Stimulated activated CD8-positive, alpha-beta memory T cell treated with anti-CD3 and anti-CD28 coated beads, Interleukin-2, amount 100 ng/mL, for 48 hours (primary cell): ENCODE results near the gene CACNG5.

Experiments used
- DNase-seq, 2 donors: peaks; one replicate each; pipeline ENCODE4 v3.0.0-alpha.2; 2020; ENCODE audit warnings: low read depth in 2 of 2

CACNG5 gene, protein sequence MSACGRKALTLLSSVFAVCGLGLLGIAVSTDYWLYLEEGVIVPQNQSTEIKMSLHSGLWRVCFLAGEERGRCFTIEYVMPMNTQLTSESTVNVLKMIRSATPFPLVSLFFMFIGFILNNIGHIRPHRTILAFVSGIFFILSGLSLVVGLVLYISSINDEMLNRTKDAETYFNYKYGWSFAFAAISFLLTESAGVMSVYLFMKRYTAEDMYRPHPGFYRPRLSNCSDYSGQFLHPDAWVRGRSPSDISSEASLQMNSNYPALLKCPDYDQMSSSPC

DNA sequence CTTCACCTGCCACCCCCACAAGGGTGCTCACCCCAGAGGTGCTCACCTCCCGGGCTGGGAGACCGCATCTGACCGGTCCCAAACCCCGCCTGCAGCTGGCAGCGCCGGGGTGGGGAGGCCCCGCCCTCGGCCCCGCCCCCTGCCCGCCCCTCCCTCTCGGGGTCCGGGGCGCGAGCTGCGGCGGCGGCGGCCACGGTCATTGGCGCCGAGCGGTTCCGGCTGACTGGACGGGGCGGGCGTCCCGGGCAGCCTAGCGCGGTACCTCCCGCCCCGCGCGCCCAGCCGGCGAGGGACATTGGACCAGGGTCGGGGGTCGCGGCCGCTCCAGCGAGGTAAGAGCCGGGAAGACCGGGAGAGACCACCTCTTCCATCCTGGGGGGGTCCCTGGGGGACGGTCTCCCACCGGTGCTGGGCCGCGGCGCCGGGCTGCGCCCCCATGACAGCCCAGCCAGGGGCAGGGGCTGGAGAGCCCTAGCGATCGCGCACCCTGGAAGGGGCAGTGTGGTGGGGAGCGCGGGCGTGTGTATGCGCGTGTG is at the start of gene CACNG5:
Gene CACNG5, plus strand, starts transcription at position 199 of the 536 bp plus-strand sequence. CDS start 42,216 bp downstream, outside the sequence.
- DNase-seq: no peak

DNA sequence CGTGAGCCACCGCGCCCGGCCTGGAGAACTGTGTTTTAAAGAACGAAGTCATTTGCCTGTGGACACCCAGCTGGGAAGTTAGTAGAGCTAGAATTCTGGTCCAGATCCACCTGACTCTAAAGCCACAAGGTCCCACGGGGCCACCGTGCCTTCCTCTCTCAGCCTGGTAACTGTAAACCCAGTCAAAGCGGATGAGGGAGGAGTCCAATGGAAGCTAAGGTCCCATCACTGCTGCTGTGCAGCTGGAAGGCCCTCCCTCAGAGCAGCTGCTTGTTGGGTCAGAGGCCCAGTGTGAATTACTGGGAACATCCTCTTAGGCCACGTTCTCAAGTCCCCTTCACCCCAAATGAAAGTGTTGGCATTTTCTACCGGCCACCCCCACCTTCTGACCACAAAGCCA is 48.8 kb upstream of the CACNG5 start:
- DNase-seq: no peak

DNA sequence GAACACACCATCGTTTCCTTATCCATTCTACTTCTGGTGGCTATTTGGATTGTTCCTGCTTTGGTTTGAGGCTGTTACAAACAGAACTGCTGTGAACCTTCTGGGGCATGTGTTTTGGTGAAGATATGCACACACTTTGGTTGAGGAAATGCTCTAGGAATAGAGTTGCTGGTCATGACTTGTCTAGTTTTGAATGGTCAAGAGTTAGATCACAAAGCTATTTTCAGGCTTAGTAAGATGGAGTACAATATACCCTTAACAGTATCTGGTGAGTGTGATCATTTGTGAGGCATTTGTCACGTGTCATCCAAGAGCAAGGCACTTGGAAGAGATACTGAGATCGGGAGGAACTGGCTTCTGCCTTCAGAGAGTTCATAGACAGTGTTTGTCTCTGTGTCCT is 47.0 kb upstream of the CACNG5 start:
- DNase-seq: no peak

DNA sequence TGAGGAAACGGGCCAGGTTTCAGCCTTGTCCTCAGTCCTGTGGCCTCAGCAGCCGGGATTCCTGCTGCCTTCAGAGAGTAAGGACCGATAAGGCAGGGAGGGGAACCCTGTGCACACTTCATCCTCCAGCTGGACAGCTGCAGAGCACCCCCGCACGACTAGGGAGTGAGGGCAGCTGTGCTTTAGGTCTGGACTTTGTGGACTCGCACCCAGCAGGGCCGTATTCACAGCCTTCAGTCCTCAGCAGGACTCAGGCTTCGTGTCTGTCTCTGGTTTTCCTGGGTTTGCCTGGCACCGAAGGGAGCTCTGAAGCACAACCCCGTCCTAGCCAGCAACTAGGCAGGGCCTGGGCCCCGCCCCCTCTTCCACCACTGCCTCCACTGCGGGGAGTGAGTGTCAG is 45.8 kb upstream of the CACNG5 start:
- DNase-seq: no peak

DNA sequence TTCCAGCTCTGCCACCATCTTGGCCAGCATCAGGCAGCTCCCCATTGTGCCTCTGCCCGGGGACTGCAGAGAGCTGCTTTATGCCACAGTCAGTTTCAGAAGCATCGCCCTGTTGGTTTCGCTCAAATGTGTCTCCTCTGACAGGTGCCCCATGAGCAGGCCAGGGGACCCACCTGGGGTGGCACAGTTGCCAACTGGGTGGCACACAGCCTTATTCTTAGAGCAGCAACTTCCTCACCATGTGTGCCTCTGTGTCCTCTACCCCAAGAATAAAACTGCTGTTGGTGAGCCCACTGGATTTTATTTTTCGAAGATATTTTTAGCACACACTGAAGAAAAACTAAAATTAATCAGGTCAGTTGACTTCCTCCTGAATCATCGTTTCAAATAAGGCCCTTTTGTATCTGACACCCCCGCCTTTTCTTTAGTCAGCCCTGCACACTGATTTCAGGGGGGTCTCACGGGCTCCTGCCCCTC is 44.9 kb upstream of the CACNG5 start:
- DNase-seq: no peak

DNA sequence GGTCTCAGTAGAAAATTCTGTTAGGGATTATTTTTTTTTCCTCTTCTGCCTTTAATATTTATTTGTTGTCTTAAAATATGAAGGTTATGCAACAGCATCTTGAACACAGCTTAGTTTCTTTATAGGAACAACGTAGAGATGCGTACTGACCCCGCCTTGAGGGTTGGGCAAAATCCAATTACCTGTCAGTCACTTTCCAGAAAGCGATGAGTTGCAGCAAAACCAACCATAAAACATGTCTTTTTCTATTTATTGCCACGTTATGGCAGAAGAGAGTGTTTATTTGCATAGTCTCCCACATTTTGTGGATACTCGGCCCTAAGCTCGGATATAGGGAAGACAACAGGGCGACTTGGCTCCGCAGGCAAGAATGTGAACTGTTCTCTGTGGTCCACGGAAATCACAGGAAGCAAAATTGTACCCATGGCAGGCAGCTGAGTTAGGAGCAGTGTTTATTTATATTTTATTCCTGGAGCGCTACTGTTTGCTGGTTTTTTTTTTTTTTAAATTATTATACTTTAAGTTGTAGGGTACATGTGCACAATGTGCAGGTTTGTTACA is 44.3 kb upstream of the CACNG5 start:
- no peak for DNase-seq

DNA sequence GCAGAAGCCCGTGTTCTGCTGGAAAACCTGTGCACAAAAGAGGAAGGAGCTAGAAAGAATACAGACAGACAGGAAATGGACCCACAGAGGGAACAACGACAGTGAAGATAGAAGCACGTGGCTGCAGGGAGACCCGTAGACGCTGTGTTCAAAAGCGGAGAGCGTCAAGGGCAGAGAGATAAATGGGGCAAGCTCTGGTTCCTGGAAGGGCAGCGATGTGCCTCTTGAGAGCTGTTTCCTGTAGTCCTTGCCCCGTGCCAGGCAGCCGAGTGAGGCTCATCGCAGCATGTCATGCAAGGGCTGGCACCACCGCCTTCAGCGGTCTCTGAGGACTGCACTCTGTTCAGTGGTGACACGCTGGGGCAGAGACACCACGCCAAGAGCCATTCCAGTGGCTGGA is 43.6 kb upstream of the CACNG5 start:
- DNase-seq: no peak

DNA sequence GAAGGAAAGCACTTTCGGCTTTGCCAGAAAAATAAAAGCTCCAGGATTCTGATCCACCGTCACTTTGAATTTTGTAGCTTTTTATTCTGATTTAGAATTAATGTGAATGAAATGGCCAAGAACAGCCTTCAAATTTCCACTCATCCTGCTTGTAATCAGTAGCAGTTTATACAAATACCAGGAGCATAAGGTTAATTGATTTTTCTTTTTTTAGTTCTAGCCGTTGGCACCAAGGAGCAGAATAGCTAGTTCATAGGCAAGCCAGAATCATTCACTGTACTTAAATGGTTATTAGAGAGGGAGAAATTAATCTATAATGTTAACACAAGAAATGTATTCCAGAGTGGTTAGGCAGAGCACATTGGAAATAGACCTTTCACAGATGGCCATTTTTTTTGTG is 41.1 kb upstream of the CACNG5 start:
- no peak for DNase-seq

DNA sequence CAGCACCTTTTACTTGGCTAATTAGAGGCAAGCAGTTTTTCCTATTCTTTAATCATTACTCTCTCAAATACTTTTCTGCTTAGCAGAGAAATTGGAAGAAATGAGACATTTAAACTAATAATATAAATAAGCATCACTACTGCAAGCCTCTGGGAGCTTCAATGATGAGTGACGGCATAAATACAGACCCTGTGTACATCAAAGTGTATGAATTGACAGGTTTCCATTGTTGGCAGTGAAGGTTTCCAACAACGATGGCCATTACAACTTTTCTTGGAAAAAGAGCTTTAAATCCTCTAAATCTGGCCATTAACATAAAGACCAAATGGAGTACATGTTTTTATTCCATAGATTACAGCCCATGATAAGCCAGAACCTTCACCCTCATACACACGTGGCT is 39.4 kb upstream of the CACNG5 start:
- no peak for DNase-seq

DNA sequence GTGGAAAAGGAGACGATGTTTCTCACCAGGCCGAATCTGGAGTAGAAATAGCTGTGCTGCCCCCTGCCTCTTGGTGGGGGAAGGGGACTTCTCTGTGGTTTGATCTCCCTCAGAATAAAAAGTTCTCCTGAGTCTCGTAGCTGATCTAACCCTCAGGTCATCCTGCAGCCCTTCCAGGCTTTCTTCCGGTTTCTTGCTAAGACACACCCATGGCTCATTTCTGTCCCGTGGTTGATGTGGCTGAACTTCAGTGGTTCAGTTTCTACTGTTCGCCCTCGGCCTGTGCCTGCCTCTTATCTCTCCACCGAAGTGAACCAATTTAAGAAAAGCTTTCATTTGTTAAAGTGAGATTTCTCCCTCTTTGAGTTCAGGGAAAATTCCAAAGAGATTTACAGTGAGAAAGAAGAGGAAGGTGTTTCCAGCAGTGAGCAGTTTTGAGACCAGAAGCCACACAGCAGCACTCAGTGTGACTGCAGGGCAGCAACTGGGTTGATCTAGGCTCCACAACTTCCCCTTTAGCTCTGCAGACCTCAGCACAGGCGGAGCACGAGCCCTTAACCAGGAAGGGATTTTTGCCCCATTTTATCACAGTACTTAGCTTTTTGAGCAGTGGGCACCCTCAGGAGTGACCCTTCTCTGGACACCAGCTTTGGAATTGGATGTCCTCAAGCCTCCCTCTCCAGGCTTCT is 34.9 kb upstream of the CACNG5 start:
- DNase-seq: no peak

DNA sequence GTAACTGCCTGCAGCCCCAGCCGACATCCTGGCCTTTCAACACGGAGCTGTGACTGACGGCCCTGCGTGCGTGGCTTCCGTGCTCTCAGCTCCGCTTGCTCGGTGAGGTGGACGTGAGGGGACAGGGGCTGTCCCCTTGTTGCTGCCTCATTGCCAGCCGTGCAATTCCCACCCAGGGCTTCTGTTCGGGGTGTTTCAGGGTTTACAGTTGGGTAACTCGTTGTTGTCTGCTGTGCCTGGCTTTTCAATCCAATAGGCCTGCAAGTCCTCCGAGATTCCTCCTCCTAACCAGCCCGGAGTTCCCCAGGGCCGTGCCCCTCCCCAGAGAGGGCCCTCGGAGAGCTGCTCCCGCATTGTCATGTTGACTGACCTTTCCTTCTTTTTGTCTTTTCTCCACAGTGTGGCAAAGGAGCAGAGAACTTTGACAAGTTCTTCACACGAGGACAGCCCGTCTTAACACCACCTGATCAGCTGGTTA is 31.4 kb upstream of the CACNG5 start:
- no peak for DNase-seq

DNA sequence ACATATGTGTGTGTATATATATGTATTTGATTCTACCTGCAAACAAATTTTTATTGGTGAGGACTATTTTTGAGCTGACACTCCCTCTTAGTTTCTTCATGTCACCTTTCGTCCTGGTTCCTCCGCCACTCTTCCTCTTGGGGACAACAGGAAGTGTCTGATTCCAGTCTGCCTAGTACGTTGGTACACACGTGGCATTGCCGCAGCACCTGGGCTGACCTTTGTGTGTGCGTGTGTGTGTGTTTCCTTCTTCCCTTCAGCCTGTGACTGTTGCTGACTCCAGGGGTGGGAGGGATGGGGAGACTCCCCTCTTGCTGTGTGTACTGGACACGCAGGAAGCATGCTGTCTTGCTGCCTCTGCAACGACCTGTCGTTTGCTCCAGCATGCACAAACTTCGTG is 29.4 kb upstream of the CACNG5 start:
- no peak for DNase-seq

DNA sequence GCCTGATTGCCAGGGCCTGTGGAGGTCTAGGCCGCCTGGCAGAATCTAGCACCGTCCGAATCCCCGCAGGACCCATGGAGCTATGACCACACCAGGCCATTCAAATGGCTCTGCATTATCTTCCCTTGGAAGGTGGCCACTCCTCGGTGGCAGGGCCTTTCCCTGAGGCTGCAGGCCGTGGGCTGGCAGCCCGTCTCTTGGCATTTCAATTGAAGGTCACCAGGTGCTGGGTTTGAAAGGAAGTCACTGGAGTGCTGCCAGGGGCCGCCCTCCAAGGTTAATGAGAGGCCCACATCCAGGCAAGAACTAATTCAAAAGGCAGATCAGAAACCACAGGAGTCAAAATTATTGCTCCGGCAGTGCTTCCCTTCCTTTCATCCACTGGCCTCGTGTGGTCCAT is 27.7 kb upstream of the CACNG5 start:
- no peak for DNase-seq

DNA sequence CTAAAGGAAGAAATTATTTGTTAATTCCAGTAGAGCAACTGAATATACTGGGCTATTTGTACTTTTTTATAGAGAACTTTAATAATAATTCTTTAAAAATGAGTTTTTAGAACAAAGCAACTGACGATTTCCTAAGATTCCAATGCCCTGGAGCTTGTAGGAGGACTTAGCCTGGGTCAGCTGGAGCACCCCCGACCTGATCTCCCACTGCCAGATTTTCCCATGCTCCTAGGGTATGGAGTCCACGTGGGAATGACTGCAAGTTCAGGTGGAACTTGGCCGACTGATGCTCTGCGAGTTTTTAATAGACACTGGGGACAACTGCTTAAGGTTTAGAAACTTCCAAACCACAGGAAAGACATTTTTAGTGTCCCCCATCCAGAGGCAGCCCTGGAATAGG is 25.5 kb upstream of the CACNG5 start:
- DNase-seq: no peak

DNA sequence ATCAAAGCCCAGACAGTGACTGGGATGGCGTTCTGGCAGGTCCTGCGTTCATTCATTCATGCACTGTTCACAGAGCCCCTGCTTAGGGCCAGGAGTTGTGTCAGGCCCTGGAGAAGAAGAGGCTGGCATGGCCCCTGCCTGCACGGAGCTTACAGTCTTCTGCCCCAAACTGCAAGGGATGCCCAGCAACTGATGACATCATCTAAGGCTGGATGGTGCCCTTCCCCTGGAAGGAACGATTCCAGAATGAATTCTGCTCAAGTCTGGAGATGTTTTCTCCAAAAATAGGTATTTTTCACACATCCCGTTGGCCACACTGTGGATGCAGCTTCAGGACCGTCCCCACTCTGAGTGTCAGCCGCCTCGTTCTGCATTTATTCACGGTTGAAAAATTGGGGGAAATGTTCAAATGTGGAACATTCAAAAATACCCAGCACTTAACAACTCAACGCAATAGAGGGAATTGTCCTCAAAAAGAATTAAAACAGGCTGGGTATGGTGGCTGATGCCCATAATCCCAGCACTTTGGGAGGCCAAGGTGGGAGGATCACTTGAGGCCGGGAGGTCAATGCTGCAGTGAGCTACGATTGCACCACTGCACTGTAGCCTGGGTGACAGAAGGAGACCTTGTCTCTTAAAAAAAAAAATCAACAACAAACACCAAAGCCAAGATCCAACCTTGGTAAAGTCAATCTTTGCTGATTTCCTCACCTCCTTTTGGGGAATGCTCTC is 23.8 kb upstream of the CACNG5 start:
- no peak for DNase-seq

DNA sequence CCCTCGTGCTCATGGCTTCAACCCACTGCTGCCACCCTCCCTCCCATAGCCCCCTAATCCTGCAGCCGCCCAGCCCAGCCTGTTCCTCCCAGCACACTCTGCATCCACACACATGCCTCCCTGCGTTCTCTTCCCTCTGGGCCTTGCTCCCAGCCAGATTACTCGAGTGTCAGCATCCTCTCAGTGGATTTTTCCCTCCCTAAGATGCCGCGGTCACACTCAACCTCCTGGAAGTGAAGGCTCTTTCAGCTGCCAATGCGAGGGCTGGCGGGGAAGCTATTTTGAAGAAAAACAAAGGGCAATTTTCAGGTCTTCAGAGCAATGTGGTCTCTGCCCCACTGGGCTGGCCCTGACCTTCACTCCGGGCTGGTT is 23.2 kb upstream of the CACNG5 start:
- no peak for DNase-seq

DNA sequence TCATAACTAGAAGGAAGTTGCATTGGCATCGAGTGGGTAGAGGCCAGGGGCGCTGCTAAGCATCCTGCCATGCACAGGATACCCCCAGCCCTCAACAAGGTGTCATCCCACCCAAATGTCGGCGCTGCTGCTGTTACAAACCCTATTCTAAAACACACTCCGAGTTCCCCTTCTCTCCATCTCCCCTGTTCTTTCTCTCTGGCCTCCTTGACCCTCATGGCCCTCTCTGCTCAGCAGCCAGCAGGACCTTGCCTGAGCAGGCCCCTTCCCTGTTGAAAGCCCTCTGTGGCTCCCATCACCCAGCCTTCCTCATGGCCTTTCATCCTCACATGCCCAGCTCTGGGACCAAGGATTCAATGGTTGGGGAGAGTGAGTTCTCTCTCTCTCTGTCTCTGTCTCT is 22.3 kb upstream of the CACNG5 start:
- no peak for DNase-seq

DNA sequence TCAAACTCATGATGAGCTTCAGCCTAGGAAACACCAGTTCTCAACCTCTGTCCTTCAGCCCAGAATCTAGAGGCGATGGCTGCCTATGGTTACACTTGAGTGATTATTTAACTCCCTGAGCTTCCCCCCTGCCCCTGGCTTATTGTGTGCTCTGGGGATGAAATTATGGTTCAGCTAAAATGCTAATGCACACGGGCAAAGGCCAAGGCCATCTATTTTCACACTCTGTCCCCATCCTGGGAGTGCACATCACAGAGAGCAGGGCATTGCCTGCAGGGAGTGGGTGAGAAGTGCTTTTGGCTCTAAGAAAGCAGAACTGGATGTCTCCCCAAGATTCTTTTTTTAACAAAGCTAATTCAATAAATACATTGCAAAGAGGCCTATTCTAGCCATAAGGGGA is 21.6 kb upstream of the CACNG5 start:
- DNase-seq: no peak

DNA sequence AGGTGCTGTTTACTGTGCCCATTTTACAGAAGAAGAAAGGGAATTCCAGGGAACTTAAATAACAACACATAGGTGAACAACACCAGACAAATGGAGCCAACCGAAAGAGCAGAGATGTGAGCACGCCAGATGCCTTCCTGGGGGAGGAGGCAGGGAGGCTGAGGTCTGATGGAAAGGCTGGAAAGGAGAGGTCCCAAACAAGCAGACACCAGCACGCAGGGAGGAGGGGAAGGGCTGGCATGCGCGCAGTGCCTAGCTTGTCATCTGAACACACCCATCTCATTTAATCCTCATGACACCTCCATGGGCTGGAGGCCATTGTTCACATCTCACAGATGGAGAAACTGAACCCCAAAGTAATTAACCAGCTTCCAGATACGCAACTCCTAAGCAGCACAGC is 20.9 kb upstream of the CACNG5 start:
- no peak for DNase-seq

DNA sequence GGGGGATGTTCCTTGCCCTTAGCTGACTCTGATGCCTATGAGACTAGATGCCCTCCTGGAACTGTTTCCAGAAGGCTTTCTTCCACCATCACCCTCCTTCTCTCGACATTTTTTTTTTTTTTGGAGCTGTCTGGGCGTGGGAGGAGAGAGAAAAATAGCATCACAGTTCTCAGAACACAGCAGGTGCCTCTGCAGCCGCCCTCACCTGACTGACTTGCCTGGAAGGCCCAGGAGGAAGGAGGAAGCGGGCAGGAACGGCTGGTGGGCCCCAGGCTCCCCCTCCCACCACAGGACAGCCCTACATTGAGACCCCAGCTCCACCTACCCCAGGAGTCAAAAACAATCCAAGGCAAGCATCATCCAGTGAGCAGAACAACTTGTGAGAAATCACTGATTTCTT is 20.3 kb upstream of the CACNG5 start:
- DNase-seq: no peak

DNA sequence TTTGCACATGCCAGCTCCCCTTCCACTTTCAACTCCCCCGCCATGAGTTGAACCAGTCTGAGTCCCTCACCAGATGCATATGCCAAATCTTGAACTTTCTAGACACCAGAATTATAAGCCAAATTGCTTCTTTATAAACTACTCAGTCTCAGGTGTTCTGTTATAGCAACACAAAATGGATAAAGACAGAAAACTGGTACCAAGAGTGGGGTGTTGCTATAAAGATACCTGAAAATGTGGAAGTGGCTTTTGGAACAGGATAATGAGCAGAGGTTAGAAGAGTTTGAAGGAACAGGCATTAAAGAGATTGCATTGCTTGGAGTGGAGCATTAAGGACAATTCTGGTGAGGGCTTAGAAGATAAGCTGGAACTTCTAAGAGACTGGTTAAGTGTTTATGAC is 17.2 kb upstream of the CACNG5 start:
- DNase-seq: no peak

DNA sequence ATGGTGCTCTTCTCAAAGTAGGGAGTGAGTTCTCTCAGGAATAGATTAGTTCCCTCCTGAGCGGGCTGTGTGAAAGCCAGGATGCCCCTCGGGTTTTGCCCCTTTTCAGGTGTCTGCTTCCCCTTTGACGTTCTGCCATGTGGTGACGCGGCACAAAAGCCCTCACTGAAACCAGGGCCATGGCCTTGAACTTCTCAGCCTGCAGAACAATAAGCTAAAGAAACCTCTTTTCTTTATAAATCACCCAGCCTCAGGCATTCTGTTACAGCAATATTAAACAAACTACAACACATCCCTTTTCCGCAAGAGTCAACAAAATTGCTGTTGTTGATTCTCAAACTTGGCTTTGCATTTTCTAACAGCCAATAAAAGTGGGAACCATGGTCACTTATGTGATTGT is 15.5 kb upstream of the CACNG5 start:
- DNase-seq: no peak
